Stimulated activated naive CD4-positive, alpha-beta T cell treated with Interleukin-2 at 50 U/mL for 16 hours (primary cell): ENCODE results near the gene HELZ.

Experiments used
- DNase-seq: peaks from one replicate; lab custom pipeline; 2025; lab: John Stamatoyannopoulos, UW

HELZ gene

DNA sequence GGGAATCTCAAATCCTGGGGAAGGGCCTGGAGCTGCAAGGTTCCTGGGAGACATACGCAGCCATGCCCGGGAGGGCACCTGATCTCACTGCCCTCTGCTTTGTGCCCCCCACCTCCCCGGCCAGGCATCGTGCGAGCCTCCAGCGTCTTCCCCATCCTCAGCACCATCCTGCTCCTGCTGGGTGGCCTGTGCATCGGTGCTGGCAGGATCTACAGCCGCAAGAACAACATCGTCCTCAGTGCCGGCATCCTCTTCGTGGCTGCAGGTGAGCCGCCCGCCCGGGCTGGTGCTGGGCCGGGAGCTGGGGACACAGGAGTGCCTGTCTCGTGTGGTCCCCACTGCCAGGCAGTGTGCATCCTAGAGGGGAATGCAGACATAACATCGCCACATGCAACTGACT, 220.3 kb downstream of the HELZ start:
- no peak for DNase-seq

DNA sequence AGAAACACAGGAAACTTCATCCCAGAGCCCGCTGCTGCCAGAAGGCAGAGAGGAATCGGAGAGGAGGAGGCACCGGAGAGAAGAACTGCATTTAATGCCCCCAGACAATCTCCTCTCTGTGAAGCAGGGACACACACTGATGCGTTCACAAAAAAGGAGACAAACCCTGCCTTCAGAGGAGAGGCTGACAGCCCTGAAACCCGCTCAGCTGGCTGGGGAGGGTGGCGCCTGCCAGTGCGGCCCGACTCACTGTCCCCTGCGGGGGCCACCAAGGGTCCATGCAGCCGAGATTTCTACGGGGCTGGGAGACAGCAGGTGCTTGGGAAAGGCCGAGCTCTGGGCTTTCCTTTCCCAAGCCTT, 222.6 kb downstream of the HELZ start:
- DNase-seq, result no peak

DNA sequence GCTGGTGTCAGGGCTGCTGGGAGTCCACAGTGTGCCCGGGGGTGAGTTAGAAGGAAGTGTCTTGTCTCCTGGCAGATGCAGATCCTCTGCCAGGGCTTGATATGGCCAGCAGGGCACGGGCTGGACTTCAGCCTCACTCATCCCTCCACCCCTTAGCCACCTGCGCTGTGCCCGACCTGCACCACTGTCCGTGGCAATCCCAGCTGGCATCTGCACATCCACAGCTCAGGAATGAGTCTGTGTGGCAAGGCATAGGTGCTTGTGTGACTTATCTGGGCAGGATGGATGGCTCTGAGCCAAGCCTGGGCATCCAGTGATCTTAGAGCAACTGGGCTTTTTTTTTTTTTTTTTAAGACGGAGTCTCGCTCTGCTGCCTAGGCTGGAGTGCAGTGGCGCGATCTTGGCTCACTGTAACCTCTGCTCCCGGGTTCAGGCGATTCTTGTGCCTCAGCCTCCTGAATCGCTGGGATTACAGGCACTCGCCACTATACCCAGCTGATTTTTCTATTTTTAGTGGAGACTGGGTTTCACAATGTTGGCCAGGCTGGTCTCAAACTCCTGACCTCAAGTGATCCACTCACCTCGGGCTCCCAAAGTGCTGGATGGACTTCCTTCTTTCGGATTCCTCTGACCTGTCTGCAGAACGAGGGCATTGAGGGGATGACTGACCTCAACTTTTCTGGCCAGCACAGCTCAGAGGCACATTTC, 223.1 kb downstream of the HELZ start:
- DNase-seq, result no peak

DNA sequence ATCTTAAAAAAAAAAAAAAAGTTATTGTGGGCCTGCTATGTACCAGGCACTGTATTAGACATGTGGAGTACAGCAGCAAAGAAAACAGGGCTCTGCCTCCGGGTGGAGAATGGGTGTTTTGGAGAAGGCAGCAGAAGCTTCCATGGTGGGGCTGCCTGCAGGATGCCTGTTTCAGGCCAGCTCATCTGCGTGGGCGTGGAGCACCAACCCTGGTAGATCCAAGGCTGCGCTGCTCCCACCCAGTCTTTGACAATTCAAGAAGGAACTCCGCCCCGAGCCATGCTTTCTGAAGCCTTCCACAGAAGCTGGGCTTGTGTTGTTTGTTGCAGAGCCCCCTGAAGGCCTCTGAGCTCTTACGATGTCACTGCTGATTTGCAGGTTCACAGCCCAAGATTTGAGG, 223.8 kb downstream of the HELZ start:
- DNase-seq, result no peak
